GM19099 (cell line): ENCODE data around the gene ANTXRL.

Experiments used
- POLR2A ChIP-seq: IDR thresholded peaks from 3 replicates; pipeline ENCODE4 v1.6.1; 2011; ENCODE audit warnings: low read depth; ENCODE audit not compliant: insufficient read length; ENCODE audit errors: extremely low read depth

The ANTXRL gene

GRCh38 chr10:46272863-46273415 lies 13.9 kb upstream of the ANTXRL start:
- no peak for TF ChIP-seq POLR2A

- no peak for TF ChIP-seq POLR2A
Observed at GRCh38 chr10:46273506-46274477, 13.0 kb upstream of the ANTXRL start.

GRCh38 chr10:46277840-46278239 lies 9.0 kb upstream of the ANTXRL start:
- TF ChIP-seq POLR2A: no peak

DNA sequence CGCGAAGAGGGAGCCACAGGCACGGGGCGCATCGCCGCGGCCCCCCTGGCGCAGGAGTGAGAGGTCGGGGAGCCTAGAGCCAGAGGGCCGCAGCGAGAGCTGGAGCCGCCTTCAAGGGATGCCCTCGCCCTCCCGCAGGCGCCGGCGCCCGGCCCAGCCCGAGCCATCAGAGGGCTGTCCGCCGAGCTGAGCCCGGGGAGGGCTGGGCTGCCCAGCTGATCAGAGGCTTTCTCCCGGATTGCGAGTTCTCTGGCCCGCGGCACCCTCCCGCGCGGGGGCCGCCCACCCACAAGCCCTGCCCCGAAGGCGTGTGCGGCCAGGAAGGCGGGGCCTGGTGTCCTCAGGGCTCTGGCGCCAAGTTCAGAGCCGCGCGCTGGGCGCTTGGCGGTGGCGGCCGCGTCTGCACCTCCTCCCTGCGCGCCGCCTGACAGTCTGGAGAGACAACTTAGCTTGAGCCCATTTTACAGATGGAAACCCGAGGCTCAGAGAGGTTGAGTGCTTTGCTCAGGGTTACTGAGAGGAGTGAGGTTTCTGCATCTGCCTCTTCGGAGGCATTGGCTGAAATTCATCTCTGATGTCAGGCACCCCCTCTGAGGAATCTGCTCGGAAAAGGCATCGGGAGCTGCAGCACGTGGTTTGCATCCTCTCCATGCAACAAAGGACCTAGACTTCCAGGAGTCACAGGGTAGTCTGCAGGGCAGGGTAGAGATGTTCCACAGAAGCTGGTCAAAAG lies 3.8 kb upstream of the ANTXRL start:
- no peak for TF ChIP-seq POLR2A

DNA sequence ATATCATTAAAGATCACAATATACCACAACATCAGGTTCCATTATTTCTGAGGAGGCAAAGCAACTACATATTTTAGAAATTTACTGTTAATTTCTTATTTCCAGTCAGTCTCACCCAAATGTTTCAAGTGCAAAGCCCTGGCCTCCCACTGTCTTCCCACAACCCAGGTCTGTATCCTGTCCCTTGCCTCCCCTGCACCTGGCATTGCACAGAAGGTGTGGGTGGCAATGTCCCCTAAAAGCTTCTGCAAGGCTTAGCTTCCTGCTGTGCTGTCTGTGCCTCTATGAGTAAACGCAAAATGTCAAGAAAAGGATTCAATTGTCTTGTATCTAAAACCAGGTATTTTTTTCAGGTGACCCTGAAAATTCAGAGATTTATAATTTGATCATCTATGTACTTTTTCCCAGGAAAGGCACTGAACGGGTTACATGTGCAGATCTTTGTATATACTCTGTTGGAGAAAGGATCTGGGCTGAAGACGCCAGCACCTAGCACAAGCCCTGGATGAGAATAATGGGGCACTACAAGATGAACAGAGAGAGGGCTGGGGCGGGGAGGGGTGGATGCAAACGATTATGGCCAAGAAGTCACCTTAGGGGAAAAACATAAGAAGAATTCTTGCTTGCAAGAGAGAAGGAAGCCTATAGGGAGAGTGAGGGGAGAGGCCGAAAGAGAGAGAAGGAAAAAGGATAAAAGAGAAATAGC lies 3.1 kb upstream of the ANTXRL start:
- TF ChIP-seq POLR2A: no peak

GRCh38 chr10:46284286-46285229 lies 2.2 kb upstream of the ANTXRL start:
- TF ChIP-seq POLR2A: peak; percentile 39

DNA sequence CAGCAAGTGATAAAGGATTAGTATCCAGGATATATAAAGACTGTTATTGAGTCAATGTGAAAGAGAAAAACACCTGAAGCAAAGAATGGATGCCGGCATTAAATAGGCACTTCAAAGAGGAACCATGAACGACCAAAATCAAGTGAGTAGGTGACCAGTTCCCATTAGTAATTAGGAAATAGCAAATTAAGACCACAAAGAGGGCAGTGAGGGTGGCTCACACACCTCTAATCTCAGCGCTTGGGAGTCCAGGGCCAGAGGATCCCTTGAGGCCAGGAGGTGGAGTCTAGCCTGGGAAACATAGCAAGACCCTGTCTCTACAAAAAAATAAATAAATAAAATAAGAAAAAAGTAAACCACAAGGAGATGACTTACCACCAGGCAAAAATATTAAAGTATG lies 1.5 kb upstream of the ANTXRL start:
- TF ChIP-seq POLR2A: no peak

DNA sequence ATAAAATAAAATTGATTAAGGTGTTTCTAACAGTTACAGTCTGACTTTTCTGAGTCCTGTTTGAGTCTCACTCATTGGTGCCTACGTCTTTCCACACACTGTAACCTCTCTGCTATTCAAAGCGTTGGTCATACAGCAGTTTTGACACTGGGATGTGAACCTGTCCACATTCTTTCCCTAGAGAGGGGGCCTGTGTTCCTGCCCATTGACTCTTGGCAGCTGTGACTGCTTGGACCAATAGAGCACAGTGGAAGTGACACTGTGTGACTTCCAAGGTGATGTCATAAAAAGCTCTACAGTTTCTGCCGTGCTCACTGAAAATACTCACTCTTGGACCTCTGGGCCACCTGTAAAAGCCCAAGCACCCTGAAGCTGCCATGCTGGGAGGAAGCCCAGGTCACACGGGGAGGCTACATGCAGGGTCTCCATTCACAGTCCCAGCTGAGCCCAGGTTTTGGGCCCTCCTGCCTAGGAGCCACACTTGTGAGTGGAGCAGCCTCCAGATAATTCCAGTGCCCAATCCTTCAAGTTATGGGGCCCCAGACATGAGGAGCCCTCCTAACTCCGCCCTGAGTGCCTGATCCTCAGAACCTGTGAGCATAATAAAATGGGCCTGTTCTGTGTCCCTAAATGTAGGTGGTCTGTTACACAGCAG lies 704 bp upstream of the ANTXRL start:
- no peak for TF ChIP-seq POLR2A

- no peak for TF ChIP-seq POLR2A
Observed at GRCh38 chr10:46287846-46288477, 1.2 kb downstream of the ANTXRL start.

GRCh38 chr10:46288601-46289206 lies 1.9 kb downstream of the ANTXRL start:
- TF ChIP-seq POLR2A: no peak

GRCh38 chr10:46289209-46289810 lies 2.5 kb downstream of the ANTXRL start:
- no peak for TF ChIP-seq POLR2A

DNA sequence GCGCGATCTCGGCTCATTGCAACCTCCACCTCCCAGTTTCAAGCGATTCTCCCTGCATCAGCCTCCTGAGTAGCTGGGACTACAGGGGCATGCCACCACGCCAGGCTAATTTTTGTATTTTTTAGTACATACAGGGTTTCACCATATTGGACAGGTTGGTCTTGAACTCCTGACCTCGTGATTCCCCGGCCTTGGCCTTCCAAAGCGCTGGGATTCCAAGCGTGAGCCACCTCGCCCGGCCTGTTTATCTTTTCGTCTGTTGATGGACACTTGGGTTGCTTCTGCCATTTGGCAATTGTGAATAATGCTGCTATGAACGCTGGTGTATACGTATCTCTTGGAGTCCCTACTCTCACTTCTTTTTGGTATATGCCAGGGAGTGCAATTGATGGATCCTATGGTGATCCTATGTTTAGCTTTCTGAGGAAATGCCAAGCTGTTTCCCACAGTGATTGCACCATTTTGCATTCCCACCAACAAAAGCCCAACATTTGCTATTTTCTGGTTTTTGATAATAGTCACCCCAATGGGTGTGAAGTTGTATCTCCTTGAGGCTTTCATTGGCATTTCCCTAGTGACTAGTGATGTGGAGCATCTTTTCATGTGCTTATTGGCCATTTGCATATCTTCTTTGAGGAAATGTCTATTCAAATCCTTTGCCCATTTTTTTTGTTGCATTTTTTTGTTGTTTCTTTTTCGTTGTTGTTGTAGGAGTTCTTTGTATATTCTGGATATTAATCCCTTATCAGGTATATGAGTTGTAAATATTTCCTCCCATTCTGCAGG lies 3.5 kb downstream of the ANTXRL start:
- TF ChIP-seq POLR2A: no peak
